Measurements from ENCODE around the gene NDUFS3.

NDUFS3 gene

GRCh38 chr11:47592251-47592650, 13.4 kb downstream of the NDUFS3 start:
- DNase-seq = no peak

DNA sequence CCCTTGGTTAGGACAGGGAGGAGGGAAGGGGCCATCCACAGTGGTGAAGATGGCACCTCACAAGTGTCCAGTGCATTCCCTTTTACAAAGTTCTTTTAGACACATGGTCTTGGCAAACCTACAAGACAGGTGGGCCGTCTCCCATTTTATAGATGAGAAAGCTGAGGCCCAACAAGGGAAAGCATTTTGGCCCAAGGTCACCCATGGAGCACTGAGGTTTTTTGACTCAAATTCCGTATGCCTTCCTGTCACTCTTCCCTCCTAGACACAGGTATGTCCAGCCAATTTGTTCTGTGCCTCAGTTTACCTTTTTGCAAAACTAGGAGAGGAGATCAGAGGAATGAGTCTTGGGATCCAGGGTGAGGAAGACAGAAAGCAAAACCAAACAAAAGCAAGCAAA, 14.1 kb downstream of the NDUFS3 start:
- no peak for DNase-seq

DNA sequence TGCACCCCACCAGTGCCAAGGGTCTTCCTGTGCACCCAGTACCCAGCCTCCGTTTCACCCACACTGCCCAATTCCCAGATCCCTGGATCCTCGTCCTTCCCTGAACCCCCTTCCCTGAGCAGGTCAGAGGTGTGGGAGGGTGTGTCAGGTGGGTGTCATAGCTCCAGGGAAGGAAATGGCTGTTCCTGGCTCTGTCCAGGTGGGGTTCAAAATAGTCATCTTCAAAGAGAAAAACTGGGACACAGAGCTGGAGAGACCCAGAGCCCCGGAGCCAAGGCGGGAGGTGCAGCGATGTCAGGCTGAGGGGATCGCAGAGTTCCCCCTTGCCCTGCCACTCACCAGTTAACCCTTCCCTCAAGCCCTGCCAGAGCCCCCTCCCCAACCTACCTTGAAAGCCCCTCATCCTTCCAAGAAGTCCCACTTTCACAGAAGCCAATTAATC, 14.6 kb downstream of the NDUFS3 start:
- DNase-seq = no peak

- DNase-seq = no peak
Measured at GRCh38 chr11:47593934-47594855, 15.3 kb downstream of the NDUFS3 start, which contains the start of gene C1QTNF4. TSS of gene C1QTNF4 (minus strand) at chr11:47594411. CDS start at chr11:47590810, 3,601 bp downstream.

DNA sequence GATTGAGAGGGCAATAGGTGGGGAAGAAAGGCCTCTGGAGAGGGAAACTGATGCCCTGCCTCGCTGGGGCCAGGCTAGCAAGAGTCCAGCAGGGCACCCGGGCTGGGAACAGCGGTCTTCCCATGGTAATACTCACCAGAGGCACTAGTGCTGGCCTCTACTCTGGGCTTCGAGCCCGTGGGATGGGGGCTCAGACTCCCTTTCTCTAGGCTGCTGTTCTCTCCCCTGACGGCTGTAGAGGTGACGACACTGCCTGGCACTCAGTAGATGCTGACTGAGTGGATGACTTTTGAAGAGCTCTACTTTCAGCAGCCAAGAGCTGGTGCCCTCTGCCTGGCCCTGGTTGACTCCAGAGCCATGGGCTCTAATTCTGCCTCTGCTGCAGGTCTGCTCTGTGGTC, 16.2 kb downstream of the NDUFS3 start:
- DNase-seq = no peak

DNA sequence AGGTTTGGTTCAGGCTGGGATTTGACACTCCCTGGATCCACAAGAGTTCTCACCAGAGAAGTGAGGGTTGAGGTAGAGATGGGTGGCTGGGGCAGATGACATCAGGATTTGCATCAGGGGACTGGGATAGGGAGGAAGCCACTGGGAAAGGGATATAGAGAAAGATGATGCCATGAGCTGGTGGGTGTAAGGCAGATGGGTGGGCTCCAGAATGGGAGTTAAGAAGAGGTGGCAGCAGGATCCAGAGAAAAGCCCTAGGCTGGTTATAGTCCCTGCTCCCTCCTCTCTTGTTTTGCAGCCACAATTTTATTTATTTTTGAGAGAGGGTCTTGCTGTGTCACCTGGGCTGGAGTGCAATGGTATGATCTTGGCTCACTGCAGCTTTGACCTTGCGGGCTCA, 17.1 kb downstream of the NDUFS3 start:
- no peak for DNase-seq

GRCh38 chr11:47599902-47600301, 21.0 kb downstream of the NDUFS3 start:
- DNase-seq = no peak

DNA sequence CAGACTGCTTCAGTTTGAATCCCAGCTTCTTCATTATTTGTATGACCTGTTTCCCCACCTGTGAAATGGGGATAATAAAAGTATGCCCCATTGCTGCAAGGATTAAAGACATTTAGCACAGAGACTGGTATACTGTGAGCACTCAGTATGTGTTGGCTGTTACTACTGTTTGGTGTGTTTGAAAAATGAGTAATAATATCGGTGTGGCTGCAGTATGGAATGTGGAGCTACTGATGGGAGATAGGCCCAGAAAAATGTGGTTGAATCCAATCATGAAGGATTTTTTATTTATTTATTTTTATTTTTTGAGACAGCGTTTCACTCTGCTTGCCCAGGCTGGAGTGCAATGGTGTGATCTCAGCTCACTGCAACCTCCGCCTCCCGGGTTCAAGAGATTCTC, 24.4 kb downstream of the NDUFS3 start:
- DNase-seq = no peak

- DNase-seq = no peak
Measured at GRCh38 chr11:47605921-47606320, 27.0 kb downstream of the NDUFS3 start.

GRCh38 chr11:47606731-47607130, 27.9 kb downstream of the NDUFS3 start:
- no peak for DNase-seq

DNA sequence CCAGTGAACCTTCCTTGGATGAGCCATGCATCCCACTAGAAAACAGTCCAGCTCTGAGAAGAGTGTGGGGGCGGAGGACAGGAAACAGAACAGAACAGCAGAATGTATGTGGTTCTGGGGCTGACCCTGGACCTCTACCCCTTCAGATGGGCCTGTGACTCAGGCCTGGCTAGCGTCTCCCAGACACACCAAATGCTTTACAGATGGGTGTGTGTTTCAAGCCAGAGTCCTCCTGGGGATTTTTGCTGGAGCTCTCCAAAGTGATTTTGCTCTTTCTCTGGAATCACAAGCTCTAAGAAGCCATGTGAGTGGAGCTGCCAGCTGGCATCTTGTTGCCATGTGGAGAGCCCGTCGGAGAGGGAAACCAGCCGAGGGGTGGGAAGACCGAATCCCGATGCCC, 28.5 kb downstream of the NDUFS3 start:
- DNase-seq = no peak

GRCh38 chr11:47609675-47610074, 30.8 kb downstream of the NDUFS3 start:
- DNase-seq = no peak

- no peak for DNase-seq
Measured at GRCh38 chr11:47611348-47611794, 32.5 kb downstream of the NDUFS3 start.

DNA sequence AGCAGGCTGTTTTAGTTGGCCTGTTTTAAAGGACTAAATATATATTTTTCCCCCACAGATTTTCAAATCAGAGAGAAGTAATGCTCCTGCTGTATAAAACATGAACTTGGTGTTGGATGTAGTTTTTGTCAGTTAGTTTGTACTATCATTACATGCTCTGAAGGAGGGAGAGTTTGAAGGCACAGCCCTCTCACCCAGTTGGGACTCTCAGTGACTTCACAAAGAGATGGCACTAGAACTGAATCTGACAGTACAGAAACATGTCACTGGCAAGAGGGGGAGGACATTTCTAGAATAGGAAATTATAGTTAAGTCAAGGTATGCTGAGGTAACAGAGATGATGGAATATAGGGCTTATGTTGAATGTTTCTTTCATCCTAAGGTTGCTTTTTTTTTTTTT, 36.4 kb downstream of the NDUFS3 start:
- no peak for DNase-seq

DNA sequence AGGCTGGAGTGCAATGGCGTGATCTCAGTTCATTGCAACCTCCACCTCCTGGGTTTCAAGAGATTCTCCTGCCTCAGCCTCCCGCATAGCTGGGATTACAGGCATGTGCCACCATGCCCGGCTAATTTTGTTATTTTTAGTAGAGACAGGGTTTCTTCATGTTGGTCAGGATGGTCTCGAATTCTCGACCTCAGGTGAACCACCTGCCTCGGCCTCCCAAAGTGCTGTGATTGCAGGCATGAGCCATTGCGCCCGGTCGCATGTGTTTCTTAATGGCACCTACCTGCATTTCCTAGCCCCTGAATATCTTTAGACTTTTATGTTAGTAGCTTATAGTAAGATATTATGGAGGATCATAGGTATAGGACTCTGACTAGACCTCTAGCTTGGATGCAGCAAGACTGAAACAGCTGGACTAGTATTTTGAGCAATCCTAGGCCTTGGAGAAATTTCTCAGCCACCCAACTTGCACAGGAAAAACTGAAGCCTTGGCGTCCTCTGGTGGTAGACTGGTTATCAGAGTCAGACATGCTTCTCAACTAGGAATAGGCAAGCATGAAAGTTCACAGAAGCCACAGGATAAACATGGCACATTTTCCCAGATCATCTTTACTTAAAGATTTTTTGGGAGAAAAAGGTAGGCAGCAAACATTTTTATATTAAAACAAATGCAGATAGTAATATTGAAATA, 38.0 kb downstream of the NDUFS3 start:
- DNase-seq = no peak

GRCh38 chr11:47617417-47617809, 38.5 kb downstream of the NDUFS3 start:
- no peak for DNase-seq

DNA sequence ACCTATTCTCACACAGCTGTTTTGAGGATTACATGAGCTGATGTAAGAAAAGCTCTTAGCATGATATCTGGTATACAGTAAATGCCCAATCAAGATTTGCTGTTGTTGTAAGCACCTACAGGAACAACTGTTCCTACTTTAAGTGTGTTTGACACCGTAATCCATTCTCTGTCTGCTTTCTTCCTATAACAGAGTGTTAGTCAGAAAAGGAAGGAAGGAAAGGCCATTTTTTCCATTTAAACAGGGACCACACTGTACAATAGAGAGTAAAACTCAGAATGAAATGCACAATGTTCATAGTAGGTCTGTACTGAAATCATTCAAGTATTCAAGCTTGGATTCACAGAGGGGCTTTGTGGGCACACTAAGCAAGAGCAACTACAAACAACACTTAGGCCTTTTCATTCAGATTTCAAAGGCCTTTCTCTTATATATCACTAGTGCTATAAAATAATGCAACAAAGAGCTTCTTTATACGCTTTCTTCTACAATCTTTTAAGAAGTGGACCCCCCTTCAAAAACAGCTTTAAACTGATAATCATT, 42.0 kb downstream of the NDUFS3 start:
- no peak for DNase-seq

- DNase-seq = no peak
Measured at GRCh38 chr11:47626234-47626633, 47.4 kb downstream of the NDUFS3 start.

DNA sequence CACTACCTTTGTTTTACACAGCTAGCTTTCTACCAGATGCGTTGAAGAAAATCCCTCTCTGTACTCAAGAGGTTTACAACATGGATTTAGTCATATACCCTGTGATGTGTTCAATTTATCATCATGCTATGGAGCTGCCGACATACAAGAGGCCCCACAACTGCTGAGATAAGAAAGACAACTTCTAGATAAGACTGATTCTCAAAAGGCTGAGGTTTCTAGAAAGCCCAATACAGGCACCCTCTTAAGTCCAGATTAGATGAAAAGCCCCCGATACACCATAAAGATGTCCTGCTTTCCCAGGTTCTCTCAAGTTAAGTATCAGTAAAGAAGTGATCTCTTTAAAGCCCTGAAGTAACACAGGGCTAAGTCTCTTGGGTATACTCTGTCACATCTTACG, 49.2 kb downstream of the NDUFS3 start:
- DNase-seq = no peak

DNA sequence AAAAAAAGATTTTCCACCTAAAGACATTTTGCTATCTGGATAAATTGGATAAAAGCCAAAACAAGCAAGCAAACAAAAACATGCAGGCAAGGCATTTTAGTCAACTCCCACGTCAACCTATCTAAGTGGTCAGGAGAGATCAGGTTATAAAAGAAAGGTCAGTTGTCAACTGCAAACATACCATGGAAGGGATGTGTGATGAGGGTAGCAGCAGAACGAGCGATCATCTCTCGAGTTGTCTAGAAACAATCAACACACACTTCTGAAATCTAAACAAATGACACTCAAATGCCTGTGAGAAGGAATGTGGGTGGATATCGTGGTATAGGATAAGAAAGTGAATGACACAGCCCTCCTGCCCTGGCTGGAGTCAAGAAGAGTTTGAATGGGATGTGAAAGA, 52.6 kb downstream of the NDUFS3 start:
- no peak for DNase-seq
